Measurements from ENCODE around the gene MADCAM1.
A peak's percentile ranks its signal among the peaks of the same experiment; 100 is the strongest.

The MADCAM1 gene

GRCh38 chr19:508204-509150 lies 12.2 kb downstream of the MADCAM1 start:
- DNase-seq (ENCODE audit: low read depth, low spot score): no peak

- no peak for DNase-seq (ENCODE audit: low read depth, low spot score)
Measured at GRCh38 chr19:510606-511100, 14.4 kb downstream of the MADCAM1 start.

- DNase-seq (ENCODE audit: low read depth, low spot score): no peak
Measured at GRCh38 chr19:511101-511851, 15.0 kb downstream of the MADCAM1 start.

GRCh38 chr19:512547-513365 lies 16.5 kb downstream of the MADCAM1 start:
- DNase-seq (ENCODE audit: low read depth, low spot score): no peak

- DNase-seq (ENCODE audit: low read depth, low spot score): no peak
Measured at GRCh38 chr19:513368-514165, 17.3 kb downstream of the MADCAM1 start.

GRCh38 chr19:514166-514663 lies 17.9 kb downstream of the MADCAM1 start:
- DNase-seq (ENCODE audit: low read depth, low spot score): no peak

GRCh38 chr19:517721-518597 lies 21.7 kb downstream of the MADCAM1 start:
- no peak for DNase-seq (ENCODE audit: low read depth, low spot score)

- no peak for DNase-seq (ENCODE audit: low read depth, low spot score)
Measured at GRCh38 chr19:518598-519231, 22.4 kb downstream of the MADCAM1 start.

- DNase-seq (ENCODE audit: low read depth, low spot score): no peak
Measured at GRCh38 chr19:519449-519865, 23.2 kb downstream of the MADCAM1 start.

- DNase-seq (ENCODE audit: low read depth, low spot score): no peak
Measured at GRCh38 chr19:522726-523125, 26.4 kb downstream of the MADCAM1 start.

GRCh38 chr19:524062-524674 lies 27.9 kb downstream of the MADCAM1 start:
- no peak for DNase-seq (ENCODE audit: low read depth, low spot score)

- no peak for DNase-seq (ENCODE audit: low read depth, low spot score)
Measured at GRCh38 chr19:525029-525428, 28.7 kb downstream of the MADCAM1 start.

GRCh38 chr19:525857-526419 lies 29.7 kb downstream of the MADCAM1 start:
- no peak for DNase-seq (ENCODE audit: low read depth, low spot score)

- no peak for DNase-seq (ENCODE audit: low read depth, low spot score)
Measured at GRCh38 chr19:530134-531008, 34.1 kb downstream of the MADCAM1 start.

- DNase-seq (ENCODE audit: low read depth, low spot score): peak; percentile 62
Measured at GRCh38 chr19:531009-531752, 34.9 kb downstream of the MADCAM1 start.

- DNase-seq (ENCODE audit: low read depth, low spot score): no peak
Measured at GRCh38 chr19:531753-532560, 35.7 kb downstream of the MADCAM1 start, which contains the start of gene CDC34. TSS of gene CDC34 (plus strand) at chr19:531760. CDS start at chr19:531932, 172 bp downstream.

All from smooth muscle cell of the brain vasculature (primary cell).